Measurements from ENCODE around the gene RTN4R.
A peak's percentile ranks its signal among the peaks of the same experiment; 100 is the strongest.

The RTN4R gene

GRCh38 chr22:20212754-20213699, 55.1 kb downstream of the RTN4R start:
- Histone ChIP-seq H3K9me3 (ENCODE audit: control insufficient read depth, low read length) (no peaks in the 10 kb centered on the region), H3K36me3 (ENCODE audit: control insufficient read depth, insufficient read depth, low read length) (no peaks in the 10 kb centered on the region), H3K4me3 (ENCODE audit: low read depth, low read length) (no peak overlapping the region), H3K79me2 (no peaks in the 10 kb centered on the region), H2AFZ (no peak overlapping the region), H3K4me2 (ENCODE audit: low read length) (no peak overlapping the region), H3K4me1 (peaks cover 11% of the 10 kb centered on the region), H3K9ac (no peak overlapping the region), H3K27me3 (ENCODE audit: control insufficient read depth, insufficient read depth, low read length) (no peaks in the 10 kb centered on the region), H3K27ac (no peak overlapping the region)
- TF ChIP-seq CTCF (IDR thresholded peaks at IDR 0.05) = no peak

- Histone ChIP-seq H3K36me3 (ENCODE audit: control insufficient read depth, insufficient read depth, low read length) (no peaks in the 10 kb centered on the region), H3K9ac (no peak overlapping the region), H3K4me3 (ENCODE audit: low read depth, low read length) (no peak overlapping the region), H3K27ac (no peak overlapping the region), H3K4me2 (ENCODE audit: low read length) (peak overlapping the region; percentile 45), H2AFZ (peak overlapping the region; percentile 33), H3K79me2 (no peaks in the 10 kb centered on the region), H3K9me3 (ENCODE audit: control insufficient read depth, low read length) (no peaks in the 10 kb centered on the region), H3K4me1 (peaks cover 13% of the 10 kb centered on the region), H3K27me3 (ENCODE audit: control insufficient read depth, insufficient read depth, low read length) (no peaks in the 10 kb centered on the region)
- no peak for TF ChIP-seq CTCF (IDR thresholded peaks at IDR 0.05)
These were observed 55.9 kb downstream of the RTN4R start for GRCh38 chr22:20211997-20212753.

GRCh38 chr22:20211409-20211996, 56.6 kb downstream of the RTN4R start:
- no peak for TF ChIP-seq CTCF (IDR thresholded peaks at IDR 0.05)
- peaks cover 15% of the 10 kb centered on the region for H3K4me1 ChIP-seq
- H3K9ac ChIP-seq = no peak overlapping the region
- no peak overlapping the region for H3K4me3 ChIP-seq (ENCODE audit: low read depth, low read length)
- peak overlapping the region; percentile 45 for H3K4me2 ChIP-seq (ENCODE audit: low read length)
- no peak overlapping the region for H3K27ac ChIP-seq
- peak overlapping the region; percentile 33 for H2AFZ ChIP-seq
- no peaks in the 10 kb centered on the region for H3K27me3 ChIP-seq (ENCODE audit: control insufficient read depth, insufficient read depth, low read length)
- no peaks in the 10 kb centered on the region for H3K36me3 ChIP-seq (ENCODE audit: control insufficient read depth, insufficient read depth, low read length)
- no peaks in the 10 kb centered on the region for H3K79me2 ChIP-seq
- H3K9me3 ChIP-seq (ENCODE audit: control insufficient read depth, low read length) = no peaks in the 10 kb centered on the region

GRCh38 chr22:20210473-20211059, 57.6 kb downstream of the RTN4R start:
- TF ChIP-seq CTCF (IDR thresholded peaks at IDR 0.05) = no peak
- Histone ChIP-seq H3K9ac (no peak overlapping the region), H3K79me2 (no peaks in the 10 kb centered on the region), H3K4me2 (ENCODE audit: low read length) (no peak overlapping the region), H2AFZ (no peak overlapping the region), H3K36me3 (ENCODE audit: control insufficient read depth, insufficient read depth, low read length) (no peaks in the 10 kb centered on the region), H3K4me3 (ENCODE audit: low read depth, low read length) (no peak overlapping the region), H3K27me3 (ENCODE audit: control insufficient read depth, insufficient read depth, low read length) (no peaks in the 10 kb centered on the region), H3K9me3 (ENCODE audit: control insufficient read depth, low read length) (no peaks in the 10 kb centered on the region), H3K4me1 (peaks cover 15% of the 10 kb centered on the region), H3K27ac (no peak overlapping the region)

Measured in parathyroid adenoma (tissue), 2 donors.